Measurements from ENCODE around the gene CSF2RB. TPM values are rescaled to one million over a fixed set of nuclear protein-coding genes. Genes with fewer than 3 reads are reported as not detected.

CSF2RB gene
- total RNA-seq, 1 experiment from 2014 or later: not detected

DNA sequence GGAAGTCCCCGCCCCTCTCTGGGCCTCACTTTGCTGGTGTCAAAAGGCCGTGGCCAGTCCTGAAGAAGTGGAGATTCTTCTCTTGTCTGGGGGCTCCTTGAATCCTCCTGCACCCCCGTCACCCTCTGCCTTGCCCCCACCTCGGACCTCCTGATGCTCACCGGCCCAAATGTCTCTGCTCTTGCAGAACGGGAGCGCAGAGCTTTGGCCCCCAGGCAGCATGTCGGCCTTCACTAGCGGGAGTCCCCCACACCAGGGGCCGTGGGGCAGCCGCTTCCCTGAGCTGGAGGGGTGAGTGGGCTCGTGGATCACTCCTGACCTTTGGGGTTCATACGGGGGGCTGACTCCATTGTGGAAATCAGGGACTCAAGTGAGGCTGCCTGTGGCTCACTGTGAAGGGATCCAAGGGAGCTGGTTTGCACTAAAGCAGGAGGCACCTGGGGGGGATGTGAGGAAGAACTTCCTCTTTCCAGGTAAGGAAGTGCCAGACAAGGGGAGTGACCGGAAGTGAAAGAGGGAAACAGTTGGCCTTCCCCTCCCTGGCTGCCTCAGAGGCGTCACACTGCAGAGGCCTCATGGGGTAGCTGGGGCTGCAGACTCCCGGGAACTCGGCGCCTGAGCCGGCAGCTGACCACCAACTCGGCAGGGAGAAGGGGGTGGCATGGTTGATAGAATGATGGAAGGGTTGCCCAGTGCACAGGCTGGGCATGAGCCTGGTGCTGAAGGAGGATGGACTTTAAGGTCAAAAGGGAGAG lies 23.1 kb downstream of the CSF2RB start:
- no peak for DNase-seq (ENCODE audit: low read depth)

- no peak for DNase-seq (ENCODE audit: low read depth)
Measured at GRCh38 chr22:36937319-36938027, 24.0 kb downstream of the CSF2RB start.

DNA sequence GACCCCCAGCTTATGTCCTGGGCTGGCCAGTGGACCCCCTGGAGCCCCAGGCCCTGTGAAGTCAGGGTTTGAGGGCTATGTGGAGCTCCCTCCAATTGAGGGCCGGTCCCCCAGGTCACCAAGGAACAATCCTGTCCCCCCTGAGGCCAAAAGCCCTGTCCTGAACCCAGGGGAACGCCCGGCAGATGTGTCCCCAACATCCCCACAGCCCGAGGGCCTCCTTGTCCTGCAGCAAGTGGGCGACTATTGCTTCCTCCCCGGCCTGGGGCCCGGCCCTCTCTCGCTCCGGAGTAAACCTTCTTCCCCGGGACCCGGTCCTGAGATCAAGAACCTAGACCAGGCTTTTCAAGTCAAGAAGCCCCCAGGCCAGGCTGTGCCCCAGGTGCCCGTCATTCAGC lies 24.6 kb downstream of the CSF2RB start:
- no peak for DNase-seq (ENCODE audit: low read depth)

- DNase-seq (ENCODE audit: low read depth): no peak
Measured at GRCh38 chr22:36938886-36939285, 25.5 kb downstream of the CSF2RB start.

- DNase-seq (ENCODE audit: low read depth): no peak
Measured at GRCh38 chr22:36940676-36941075, 27.2 kb downstream of the CSF2RB start.

- DNase-seq (ENCODE audit: low read depth): no peak
Measured at GRCh38 chr22:36942556-36942955, 29.1 kb downstream of the CSF2RB start.

GRCh38 chr22:36946421-36947158 lies 33.2 kb downstream of the CSF2RB start:
- DNase-seq (ENCODE audit: low read depth): no peak

- DNase-seq (ENCODE audit: low read depth): no peak
Measured at GRCh38 chr22:36948273-36949225, 35.1 kb downstream of the CSF2RB start.

DNA sequence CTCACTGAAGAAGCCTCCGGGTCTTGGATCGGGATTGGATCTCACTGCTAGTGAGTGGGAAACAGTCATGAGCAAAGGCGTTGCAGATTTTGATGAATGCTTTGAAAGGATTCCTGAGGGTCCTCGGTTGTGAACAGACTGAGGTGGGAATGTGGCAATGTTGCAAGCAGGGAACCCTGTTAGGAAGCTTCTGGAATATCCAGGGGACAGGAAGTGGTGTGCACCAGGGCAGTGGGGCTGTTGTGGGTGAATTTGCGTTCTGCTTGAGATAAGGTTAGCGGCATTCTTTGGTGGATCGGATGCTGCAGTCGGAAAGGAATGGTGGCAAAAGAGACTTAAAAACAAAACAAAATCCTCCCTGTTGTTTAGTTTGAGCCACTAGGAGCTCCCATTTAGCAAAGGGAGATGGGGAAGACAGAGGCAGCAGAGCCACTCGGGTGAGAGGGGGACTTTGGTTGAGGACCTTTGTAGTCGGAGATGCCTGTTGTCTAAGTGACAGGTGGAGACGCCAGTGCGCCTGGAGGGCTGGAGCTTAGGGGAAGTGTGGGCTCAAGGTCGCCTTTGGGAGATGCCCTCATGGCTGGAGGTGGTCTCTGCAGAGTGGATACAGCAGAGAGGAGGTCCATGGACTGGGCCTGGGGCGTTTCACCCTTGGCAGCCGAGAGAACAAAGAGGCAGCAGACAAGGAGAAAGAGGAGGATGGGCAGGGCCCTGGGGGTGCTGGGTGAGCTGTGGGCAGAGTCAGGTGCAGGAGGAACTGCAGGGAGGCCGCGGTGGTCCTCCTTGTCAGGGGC lies 37.6 kb downstream of the CSF2RB start:
- DNase-seq (ENCODE audit: low read depth): no peak

DNA sequence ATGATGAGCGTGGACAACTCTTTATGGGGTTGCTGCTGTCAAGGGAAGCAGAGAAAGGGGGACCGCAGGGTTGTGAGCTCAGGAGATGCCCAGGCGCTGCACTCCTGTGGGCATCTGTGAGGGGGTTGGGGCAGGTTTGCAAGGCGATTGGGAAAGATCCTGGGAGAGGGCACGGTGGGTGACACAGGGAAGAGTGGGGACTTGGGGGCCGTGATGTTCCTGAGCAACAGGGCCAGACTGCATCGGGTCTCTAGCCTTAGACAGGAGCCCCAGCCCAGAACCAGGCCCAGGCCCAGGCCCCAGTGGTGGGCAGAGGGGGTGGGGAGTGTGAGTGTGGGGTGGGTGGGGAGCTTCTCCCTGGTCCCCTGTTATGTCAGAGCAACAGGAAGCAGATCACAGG lies 38.3 kb downstream of the CSF2RB start:
- DNase-seq (ENCODE audit: low read depth): no peak

GRCh38 chr22:36953239-36954080 lies 40.0 kb downstream of the CSF2RB start:
- no peak for DNase-seq (ENCODE audit: low read depth)

DNA sequence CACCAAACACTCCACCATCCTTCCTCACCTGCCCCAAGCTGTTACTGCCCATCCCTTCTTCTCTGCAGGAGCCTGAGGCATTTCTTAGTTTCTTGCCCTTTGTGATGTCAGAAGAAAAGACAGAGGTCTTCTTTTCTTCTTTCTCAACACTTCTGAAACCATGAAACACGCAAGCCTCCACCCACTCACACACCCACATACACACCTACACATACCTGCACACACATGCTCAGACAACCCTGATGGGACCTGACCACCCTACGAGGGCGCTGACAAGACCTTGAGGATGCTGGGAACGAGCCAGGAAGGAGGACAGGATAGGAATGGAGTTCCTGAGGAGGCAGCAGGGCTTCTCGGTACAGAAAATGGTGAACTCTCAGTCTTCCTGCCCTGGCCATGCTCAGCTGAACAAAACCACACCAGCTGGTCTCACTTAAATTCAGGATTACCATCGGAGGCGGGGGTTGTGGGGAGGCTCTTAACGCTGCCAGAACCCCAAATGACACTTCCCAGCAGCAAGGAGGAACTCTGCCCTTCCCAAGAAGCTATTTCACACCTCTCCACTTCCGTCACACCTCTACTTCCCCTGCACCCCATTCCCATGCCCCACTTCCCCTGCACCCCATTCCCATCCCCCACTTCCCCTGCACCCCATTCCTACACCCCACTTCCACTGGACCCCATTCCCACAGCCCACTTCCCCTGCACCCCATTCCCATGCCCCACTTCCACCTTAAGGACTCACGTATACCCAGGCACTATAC lies 41.0 kb downstream of the CSF2RB start:
- no peak for DNase-seq (ENCODE audit: low read depth)

DNA sequence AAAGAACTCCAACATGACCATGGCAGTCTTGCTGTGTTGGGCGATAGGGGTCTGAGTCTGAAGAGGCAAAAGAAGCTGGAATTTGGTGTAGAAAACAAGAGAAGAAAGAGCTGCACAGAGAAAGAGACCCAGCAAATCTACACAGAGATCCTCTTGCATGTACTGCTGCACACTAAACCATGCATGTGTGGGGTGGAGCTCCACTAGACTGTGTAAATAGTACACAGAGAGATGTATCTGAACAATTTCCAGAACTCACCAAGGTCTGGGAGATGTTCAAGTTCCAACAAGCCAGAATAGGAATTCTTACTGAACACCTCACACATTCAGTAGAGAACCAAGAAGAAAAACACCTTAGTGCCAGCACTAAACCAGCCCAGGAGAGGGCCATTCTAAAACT lies 42.3 kb downstream of the CSF2RB start:
- no peak for DNase-seq (ENCODE audit: low read depth)

GRCh38 chr22:36958366-36958765 lies 44.9 kb downstream of the CSF2RB start:
- DNase-seq (ENCODE audit: low read depth): no peak

DNA sequence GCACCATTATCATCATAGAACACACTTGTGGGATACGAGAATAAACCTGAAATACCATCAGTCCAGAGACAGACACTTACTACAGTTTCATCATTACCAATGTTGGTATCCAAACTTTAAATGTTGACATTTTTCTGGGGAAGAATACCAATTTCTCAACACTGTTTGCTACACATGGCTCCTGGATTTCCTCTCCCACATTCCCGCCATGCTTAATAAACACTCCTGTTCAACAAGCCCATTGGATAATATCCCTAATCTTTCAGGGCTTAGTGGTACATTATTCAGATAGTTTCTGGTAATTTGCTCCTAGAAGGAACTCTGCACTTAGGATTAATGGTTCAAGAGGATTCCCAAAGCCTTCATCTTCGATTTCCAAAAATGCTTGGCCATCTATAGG lies 48.2 kb downstream of the CSF2RB start:
- no peak for DNase-seq (ENCODE audit: low read depth)

DNA sequence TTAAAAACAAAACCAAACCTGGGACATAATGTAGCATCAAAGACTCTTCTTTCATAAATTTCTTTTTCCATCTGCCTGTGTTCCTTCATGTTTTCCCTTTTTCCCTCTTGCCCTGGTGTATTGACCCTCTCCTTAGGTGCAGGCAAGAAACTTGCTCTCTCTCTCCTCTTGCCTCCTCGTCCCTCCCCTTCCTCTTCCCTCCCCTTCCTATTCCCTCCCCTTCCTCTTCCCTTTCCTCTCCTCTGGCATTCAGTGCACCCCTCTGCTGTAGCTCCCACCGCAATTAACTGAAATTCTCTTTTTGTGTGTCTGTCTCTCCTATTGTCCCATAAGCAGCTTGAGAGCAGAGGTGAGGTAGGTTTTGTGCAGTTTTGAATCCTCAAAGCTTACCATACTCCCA lies 49.9 kb downstream of the CSF2RB start:
- DNase-seq (ENCODE audit: low read depth): no peak

DNA sequence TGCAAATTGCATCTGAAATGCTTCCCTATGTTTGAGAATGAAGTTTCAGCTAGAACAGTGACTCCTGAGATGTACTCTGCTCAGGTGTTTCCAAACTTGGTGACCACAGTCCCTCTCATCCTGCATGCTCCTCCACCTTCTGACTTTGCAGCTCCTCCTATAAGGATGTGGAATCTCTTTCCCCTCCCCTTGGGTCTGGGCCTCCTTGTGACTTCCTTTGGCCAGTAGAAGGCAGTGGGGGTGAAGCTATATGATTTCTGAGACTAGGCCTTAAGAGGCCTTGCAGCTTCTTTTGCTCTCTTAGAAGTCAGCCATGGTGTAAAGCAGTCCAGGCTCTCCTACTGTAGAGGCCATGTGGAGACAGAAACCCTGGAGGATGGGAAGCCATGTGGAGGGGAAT lies 50.7 kb downstream of the CSF2RB start:
- DNase-seq (ENCODE audit: low read depth): no peak

DNA sequence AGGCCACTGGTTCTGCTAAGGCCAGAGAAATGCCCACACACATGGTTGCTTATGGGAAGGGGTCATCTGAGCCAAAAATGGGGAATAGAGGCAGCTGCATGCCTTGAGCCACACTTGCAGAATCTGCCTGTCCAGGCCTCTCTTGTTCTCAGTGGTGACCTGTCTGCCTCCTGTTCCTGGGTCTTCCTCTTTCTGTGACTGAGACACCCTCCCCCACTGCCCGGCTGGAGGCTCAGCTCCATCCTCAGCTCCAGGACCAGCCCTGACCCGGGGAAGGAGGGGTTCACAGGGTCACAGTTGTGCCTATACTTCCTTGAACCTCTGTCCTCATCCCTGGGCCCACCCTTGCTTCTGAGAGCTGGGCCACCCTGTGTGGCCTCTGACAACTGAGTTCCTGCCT lies 52.3 kb downstream of the CSF2RB start:
- DNase-seq (ENCODE audit: low read depth): no peak

Data from LHCN-M2 (cell line).